Activated T-cell treated with anti-CD3 and anti-CD28 coated beads, Interleukin-2, amount 50 U/mL, for 1 hour (primary cell): Measurements from ENCODE around the gene TPRX1.
"Not testable (repeated sequence)": the region's sequence is repeated elsewhere in the genome, so short reads cannot be mapped to it uniquely, and the experiment has no call there.

ENCODE experiments used
- DNase-seq: peaks from one replicate; pipeline ENCODE4 v3.0.0-alpha.2; 2020

Gene TPRX1

GRCh38 chr19:47766359-47766620 is 38.1 kb downstream of the TPRX1 start:
- DNase-seq, result no peak

GRCh38 chr19:47765523-47766358 is 38.6 kb downstream of the TPRX1 start:
- peak; percentile 54 for DNase-seq

- not testable (repeated sequence) for DNase-seq
These were observed 39.6 kb downstream of the TPRX1 start for GRCh38 chr19:47764705-47765104.

GRCh38 chr19:47762615-47763308 is 41.6 kb downstream of the TPRX1 start:
- no peak for DNase-seq

GRCh38 chr19:47762151-47762550 is 42.2 kb downstream of the TPRX1 start:
- DNase-seq, result no peak

- no peak for DNase-seq
These were observed 42.8 kb downstream of the TPRX1 start for GRCh38 chr19:47761566-47761965.

GRCh38 chr19:47760632-47760999 is 43.7 kb downstream of the TPRX1 start:
- DNase-seq, result no peak

- DNase-seq, result no peak
These were observed 45.9 kb downstream of the TPRX1 start for GRCh38 chr19:47758443-47758804.

GRCh38 chr19:47757617-47758442 is 46.5 kb downstream of the TPRX1 start:
- no peak for DNase-seq

GRCh38 chr19:47756953-47757608 is 47.3 kb downstream of the TPRX1 start:
- DNase-seq, result no peak

GRCh38 chr19:47756627-47756929 is 47.8 kb downstream of the TPRX1 start:
- no peak for DNase-seq

GRCh38 chr19:47755762-47756626 is 48.4 kb downstream of the TPRX1 start:
- no peak for DNase-seq

- no peak for DNase-seq
These were observed 49.1 kb downstream of the TPRX1 start for GRCh38 chr19:47755065-47755761.

- DNase-seq, result no peak
These were observed 49.9 kb downstream of the TPRX1 start for GRCh38 chr19:47754206-47755064.

GRCh38 chr19:47752440-47753211 is 51.7 kb downstream of the TPRX1 start:
- DNase-seq, result no peak
